WTC11 (cell line): ENCODE measurements around the gene TMCC1. TPM values are rescaled to one million over a fixed set of nuclear protein-coding genes. Genes with fewer than 3 reads are reported as not detected.
A peak's percentile ranks its signal among the peaks of the same experiment; 100 is the strongest.
"Not testable (repeated sequence)": the region's sequence is repeated elsewhere in the genome, so short reads cannot be mapped to it uniquely, and the experiment has no call there.

Source experiments
- ATAC-seq: fragments of 200-7000 bp; cut with Tn5 transposase; 2 replicates; pipeline ENCODE4 v1.10.0; 2021; ENCODE audit warnings: mild to moderate bottlenecking, moderate library complexity
- CTCF ChIA-PET: fragments of 300-600 bp; sonication (Branson Sonifier 250); formaldehyde crosslinking; loops from one replicate; lab custom pipeline; 2021; ENCODE audit warnings: antibody characterized with exemption; lab: Charles Lee
- POLR2A ChIA-PET: fragments of 350-600 bp; sonication (Branson Sonifier 250); formaldehyde crosslinking; loops from one replicate; lab custom pipeline; 2021; ENCODE audit warnings: antibody characterized with exemption; lab: Charles Lee
- DNase-seq: peaks from one replicate; pipeline ENCODE4 v3.0.0; 2021; ENCODE audit warnings: low spot score
- H3K27ac Mint-ChIP-seq: 2 replicates; pipeline ENCODE4 v1.8.0; 2021; ENCODE audit warnings: mixed read lengths
- H3K27me3 Mint-ChIP-seq: 2 replicates; pipeline ENCODE4 v1.8.0; 2021; ENCODE audit warnings: low read depth, mild to moderate bottlenecking, moderate library complexity, mixed read lengths
- H3K36me3 Mint-ChIP-seq: 2 replicates; pipeline ENCODE4 v1.8.0; 2021; ENCODE audit warnings: mixed read lengths
- H3K4me1 Mint-ChIP-seq: 2 replicates; pipeline ENCODE4 v1.8.0; 2022; ENCODE audit warnings: mixed read lengths
- H3K4me3 Mint-ChIP-seq: 2 replicates; pipeline ENCODE4 v1.8.0; 2021; ENCODE audit warnings: mild to moderate bottlenecking, moderate library complexity, mixed read lengths
- H3K9me3 Mint-ChIP-seq: 2 replicates; pipeline ENCODE4 v1.8.0; 2021; ENCODE audit warnings: mixed read lengths
- E2F1 ChIP-seq: sonication (generic); formaldehyde crosslinking; IDR thresholded peaks from 2 replicates; pipeline ENCODE4 v1.8.0; 2022; ENCODE audit warnings: mild to moderate bottlenecking, missing genetic modification reagents
- JUN ChIP-seq: sonication (generic); formaldehyde crosslinking; IDR thresholded peaks from 2 replicates; pipeline ENCODE4 v1.8.0; 2023; ENCODE audit warnings: mild to moderate bottlenecking, missing genetic modification reagents
- KAT7 ChIP-seq: sonication (generic); formaldehyde crosslinking; IDR thresholded peaks from 2 replicates; pipeline ENCODE4 v1.8.1; 2023; ENCODE audit warnings: missing genetic modification reagents, mild to moderate bottlenecking, borderline replicate concordance
- NFE2L1 ChIP-seq: sonication (generic); formaldehyde crosslinking; IDR thresholded peaks from 2 replicates; pipeline ENCODE4 v1.8.1; 2023; ENCODE audit warnings: missing genetic modification reagents
- PREB ChIP-seq: sonication (generic); formaldehyde crosslinking; IDR thresholded peaks from 2 replicates; pipeline ENCODE4 v1.8.1; 2022; ENCODE audit warnings: mild to moderate bottlenecking, missing genetic modification reagents, moderate library complexity, borderline replicate concordance
- RORB ChIP-seq: fragments of 250-450 bp; sonication (Bioruptor Pico); IDR thresholded peaks from 2 replicates; pipeline ENCODE4 v1.9.0; 2021; ENCODE audit warnings: mild to moderate bottlenecking
- TCF7 ChIP-seq: sonication (generic); formaldehyde crosslinking; IDR thresholded peaks from 2 replicates; pipeline ENCODE4 v1.8.0; 2022; ENCODE audit warnings: mild to moderate bottlenecking, low read depth, missing genetic modification reagents, moderate library complexity
- USF2 ChIP-seq: sonication (generic); formaldehyde crosslinking; IDR thresholded peaks from 2 replicates; pipeline ENCODE4 v1.8.1; 2023; ENCODE audit warnings: mild to moderate bottlenecking, missing genetic modification reagents, moderate library complexity
- ZBTB21 ChIP-seq: sonication (generic); formaldehyde crosslinking; IDR thresholded peaks from 2 replicates; pipeline ENCODE4 v1.8.1; 2023; ENCODE audit warnings: mild to moderate bottlenecking, missing genetic modification reagents, borderline replicate concordance
- total RNA-seq: library from RNA; stranded (reverse); gene quantifications from 3 replicates; pipeline ENCODE4 v1.2.3, GENCODE V29; 2021
- TF ChIP-seq, protein P1 (sequence below): sonication (generic); formaldehyde crosslinking; IDR thresholded peaks from 2 replicates; pipeline ENCODE4 v1.8.1; 2022; ENCODE audit warnings: mild to moderate bottlenecking, moderate library complexity, missing genetic modification reagents
- TF ChIP-seq, protein P2 (sequence below): sonication (generic); formaldehyde crosslinking; IDR thresholded peaks from 2 replicates; pipeline ENCODE4 v1.8.0; 2022; ENCODE audit warnings: mild to moderate bottlenecking, missing genetic modification reagents

TMCC1 gene
- total RNA-seq, 1 experiment from 2014 or later = 29.3 TPM

GRCh38 chr3:129686941-129687340 lies 206.6 kb downstream of the TMCC1 start:
- DNase-seq (no peak), ATAC-seq (no peak)
- ChIA-PET POLR2A (interaction anchor here (0.6 kb wide), 1 partner anchor 768 kb away, joined by 3 read pairs; no protein-coding TSS in a partner anchor), CTCF (interaction anchor here (1.4 kb wide), 1 partner anchor 11 kb away, joined by 6 read pairs; no protein-coding TSS in a partner anchor)
- no peak overlapping the region for H3K27ac Mint-ChIP-seq
- H3K9me3 Mint-ChIP-seq = no peaks in the 10 kb centered on the region
- no peaks in the 10 kb centered on the region for H3K36me3 Mint-ChIP-seq
- H3K27me3 Mint-ChIP-seq = no peaks in the 10 kb centered on the region
- peaks cover 66% of the 10 kb centered on the region for H3K4me1 Mint-ChIP-seq
- peak; percentile 93 for TF ChIP-seq NFE2L1 (CRISPR knock-in tag)
- TF ChIP-seq, protein P1, sequence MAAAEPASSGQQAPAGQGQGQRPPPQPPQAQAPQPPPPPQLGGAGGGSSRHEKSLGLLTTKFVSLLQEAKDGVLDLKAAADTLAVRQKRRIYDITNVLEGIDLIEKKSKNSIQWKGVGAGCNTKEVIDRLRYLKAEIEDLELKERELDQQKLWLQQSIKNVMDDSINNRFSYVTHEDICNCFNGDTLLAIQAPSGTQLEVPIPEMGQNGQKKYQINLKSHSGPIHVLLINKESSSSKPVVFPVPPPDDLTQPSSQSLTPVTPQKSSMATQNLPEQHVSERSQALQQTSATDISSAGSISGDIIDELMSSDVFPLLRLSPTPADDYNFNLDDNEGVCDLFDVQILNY (CRISPR knock-in tag) = no peak
- TF ChIP-seq, all 79 proteins: peak for 1
- no peak overlapping the region for H3K4me3 Mint-ChIP-seq

GRCh38 chr3:129684270-129684669 lies 209.2 kb downstream of the TMCC1 start:
- Mint-ChIP-seq H3K27ac (no peak overlapping the region), H3K4me1 (peaks cover 46% of the 10 kb centered on the region), H3K4me3 (no peak overlapping the region), H3K36me3 (no peaks in the 10 kb centered on the region), H3K27me3 (no peaks in the 10 kb centered on the region), H3K9me3 (no peaks in the 10 kb centered on the region)
- no peak for ATAC-seq
- no peak for DNase-seq
- CTCF ChIA-PET = no interaction called here
- no peak for TF ChIP-seq KAT7 (CRISPR knock-in tag)
- POLR2A ChIA-PET = no interaction called here

GRCh38 chr3:129683201-129683600 lies 210.3 kb downstream of the TMCC1 start:
- H3K27ac Mint-ChIP-seq = no peak overlapping the region
- POLR2A ChIA-PET = interaction anchor here (0.6 kb wide), 1 partner anchor 33 kb away, joined by 3 read pairs; no protein-coding TSS in a partner anchor
- H3K9me3 Mint-ChIP-seq = no peaks in the 10 kb centered on the region

GRCh38 chr3:129676985-129677384 lies 216.5 kb downstream of the TMCC1 start:
- H3K4me1 Mint-ChIP-seq = no peaks in the 10 kb centered on the region
- DNase-seq = no peak
- no peaks in the 10 kb centered on the region for H3K27me3 Mint-ChIP-seq
- TF ChIP-seq, protein P2, sequence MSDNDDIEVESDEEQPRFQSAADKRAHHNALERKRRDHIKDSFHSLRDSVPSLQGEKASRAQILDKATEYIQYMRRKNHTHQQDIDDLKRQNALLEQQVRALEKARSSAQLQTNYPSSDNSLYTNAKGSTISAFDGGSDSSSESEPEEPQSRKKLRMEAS (CRISPR knock-in tag) = no peak
- no peak for TF ChIP-seq USF2 (CRISPR knock-in tag)
- H3K9me3 Mint-ChIP-seq = no peaks in the 10 kb centered on the region
- ChIA-PET POLR2A (interaction anchor here (0.5 kb wide), 1 partner anchor 10 kb away, joined by 3 read pairs; no protein-coding TSS in a partner anchor), CTCF (no interaction called here)
- ATAC-seq = no peak
- no peaks in the 10 kb centered on the region for H3K36me3 Mint-ChIP-seq
- no peak overlapping the region for H3K27ac Mint-ChIP-seq
- no peak overlapping the region for H3K4me3 Mint-ChIP-seq

More at GRCh38 chr3:129683201-129683600, 210.3 kb downstream of the TMCC1 start:
- no peak for TF ChIP-seq PREB (CRISPR knock-in tag)
- no peak for TF ChIP-seq JUN (CRISPR knock-in tag)
- TF ChIP-seq RORB (CRISPR knock-in tag) = no peak
- TF ChIP-seq TCF7 (CRISPR knock-in tag) = no peak
- TF ChIP-seq E2F1 = no peak
- TF ChIP-seq ZBTB21 (CRISPR knock-in tag) = no peak
- H3K4me3 Mint-ChIP-seq = no peak overlapping the region
- ATAC-seq (no peak), DNase-seq (no peak)
- H3K36me3 Mint-ChIP-seq = no peaks in the 10 kb centered on the region
- H3K27me3 Mint-ChIP-seq = no peaks in the 10 kb centered on the region
- CTCF ChIA-PET = no interaction called here
- peaks cover 35% of the 10 kb centered on the region for H3K4me1 Mint-ChIP-seq

DNA sequence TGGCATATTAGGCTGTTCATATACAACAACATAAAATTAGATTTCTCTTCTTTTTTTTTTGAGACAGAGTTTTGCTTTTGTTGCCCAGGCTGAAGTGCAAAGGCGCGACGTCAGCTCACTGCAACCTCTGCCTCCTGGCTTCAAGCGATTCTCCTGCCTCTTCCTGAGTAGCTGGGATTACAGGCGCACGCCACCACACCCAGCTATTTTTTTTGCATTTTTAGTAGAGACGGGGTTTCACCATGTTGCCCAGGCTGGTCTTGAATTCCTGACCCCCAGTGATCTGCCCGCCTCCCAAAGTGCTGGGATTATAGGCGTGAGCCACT lies 218.8 kb downstream of the TMCC1 start:
- H3K4me3 Mint-ChIP-seq, H3K27me3 Mint-ChIP-seq, DNase-seq, H3K9me3 Mint-ChIP-seq, H3K36me3 Mint-ChIP-seq, POLR2A ChIA-PET, H3K4me1 Mint-ChIP-seq, H3K27ac Mint-ChIP-seq, ATAC-seq: not testable (repeated sequence)
- CTCF ChIA-PET = interaction anchor here (0.8 to 0.9 kb wide), 2 partner anchors 9 to 16 kb away, joined by 3 read pairs; no protein-coding TSS in a partner anchor
